Colonic mucosa (tissue), 4 donors: ENCODE measurements around the gene SPG21. TPM values are rescaled to one million over a fixed set of nuclear protein-coding genes. Genes with fewer than 3 reads are reported as not detected.

ENCODE experiments used
- DNase-seq: peaks from one replicate; pipeline ENCODE4 v3.0.0-alpha.2; 2020
- H3K27ac ChIP-seq: fragments of 200-600 bp; one replicate; pipeline ENCODE4 v1.8.0; 2021
- H3K27me3 ChIP-seq: fragments of 200-600 bp; one replicate; pipeline ENCODE4 v1.8.0; 2021
- H3K36me3 ChIP-seq: fragments of 200-600 bp; one replicate; pipeline ENCODE4 v1.8.0; 2021
- H3K4me1 ChIP-seq: fragments of 200-600 bp; one replicate; pipeline ENCODE4 v1.8.0; 2021; ENCODE audit warnings: mild to moderate bottlenecking
- H3K4me3 ChIP-seq: fragments of 200-600 bp; one replicate; pipeline ENCODE4 v1.8.0; 2021
- H3K9ac ChIP-seq, 2 donors: one replicate each; pipeline ENCODE4 v1.7.0; 2013; ENCODE audit warnings: control low read depth in 2 of 2, low read depth in 2 of 2, low read length in 2 of 2
- H3K9me3 ChIP-seq: fragments of 200-600 bp; one replicate; pipeline ENCODE4 v1.8.0; 2021
- intact Hi-C: fragments of 100-400 bp; cut with DNase I; formaldehyde crosslinking; loops from one replicate; pipeline ENCODE4 v1.14.1; 2022
- total RNA-seq, 2 donors: library from RNA; stranded (reverse); fragmentation: NEBNext Ultra II Directional in 1 of 2; extraction: Animal tissue kit (Norgen Biotek cat#: 25700) in 1 of 2; gene quantifications; one replicate each; pipeline ENCODE4 v1.2.1, GENCODE V29; 2021
- TF ChIP-seq, protein P1 (sequence below): fragments of 200-600 bp; IDR thresholded peaks from one replicate; pipeline ENCODE4 v1.8.0; 2022; ENCODE audit warnings: antibody characterized with exemption, mild to moderate bottlenecking
- donor health status: healthy.
- donor health status: DM: no; HTN: no; CAD: no.
- donor health status: DM: no; HTN: no; CAD: no.

SPG21 gene
- total RNA-seq, 2 donors from 2014 or later = 76.3 to 85.8 TPM

- TF ChIP-seq, protein P1, sequence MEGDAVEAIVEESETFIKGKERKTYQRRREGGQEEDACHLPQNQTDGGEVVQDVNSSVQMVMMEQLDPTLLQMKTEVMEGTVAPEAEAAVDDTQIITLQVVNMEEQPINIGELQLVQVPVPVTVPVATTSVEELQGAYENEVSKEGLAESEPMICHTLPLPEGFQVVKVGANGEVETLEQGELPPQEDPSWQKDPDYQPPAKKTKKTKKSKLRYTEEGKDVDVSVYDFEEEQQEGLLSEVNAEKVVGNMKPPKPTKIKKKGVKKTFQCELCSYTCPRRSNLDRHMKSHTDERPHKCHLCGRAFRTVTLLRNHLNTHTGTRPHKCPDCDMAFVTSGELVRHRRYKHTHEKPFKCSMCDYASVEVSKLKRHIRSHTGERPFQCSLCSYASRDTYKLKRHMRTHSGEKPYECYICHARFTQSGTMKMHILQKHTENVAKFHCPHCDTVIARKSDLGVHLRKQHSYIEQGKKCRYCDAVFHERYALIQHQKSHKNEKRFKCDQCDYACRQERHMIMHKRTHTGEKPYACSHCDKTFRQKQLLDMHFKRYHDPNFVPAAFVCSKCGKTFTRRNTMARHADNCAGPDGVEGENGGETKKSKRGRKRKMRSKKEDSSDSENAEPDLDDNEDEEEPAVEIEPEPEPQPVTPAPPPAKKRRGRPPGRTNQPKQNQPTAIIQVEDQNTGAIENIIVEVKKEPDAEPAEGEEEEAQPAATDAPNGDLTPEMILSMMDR = no peak
- Histone ChIP-seq H3K36me3 (no peaks in the 10 kb centered on the region), H3K9ac (peak overlapping the region in 1 of 2 donors; percentile 46), H3K27me3 (no peaks in the 10 kb centered on the region), H3K4me1 (peaks cover 10% of the 10 kb centered on the region), H3K27ac (no peak overlapping the region), H3K9me3 (no peaks in the 10 kb centered on the region), H3K4me3 (no peak overlapping the region)
- intact Hi-C loops = no loop called here
- DNase-seq = no peak
Observed at GRCh38 chr15:64991536-64992135, 1.9 kb upstream of the SPG21 start.

DNA sequence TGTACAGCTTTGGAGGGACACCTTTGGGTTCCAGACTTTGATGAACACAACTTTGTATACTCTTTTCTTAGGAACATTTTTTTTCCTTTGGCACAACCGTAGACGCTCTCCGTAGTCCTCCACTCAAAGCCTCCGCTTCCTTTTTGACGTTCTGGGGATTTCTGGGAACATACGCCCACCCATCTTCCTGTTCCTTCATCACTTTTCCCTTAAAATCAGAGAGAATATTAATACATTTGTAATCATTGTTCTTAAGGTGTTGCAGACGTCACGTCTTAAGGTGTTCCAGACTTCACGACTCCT is 405 bp upstream of the SPG21 start:
- intact Hi-C loops = no loop called here
- TF ChIP-seq, protein P1 = no peak

DNA sequence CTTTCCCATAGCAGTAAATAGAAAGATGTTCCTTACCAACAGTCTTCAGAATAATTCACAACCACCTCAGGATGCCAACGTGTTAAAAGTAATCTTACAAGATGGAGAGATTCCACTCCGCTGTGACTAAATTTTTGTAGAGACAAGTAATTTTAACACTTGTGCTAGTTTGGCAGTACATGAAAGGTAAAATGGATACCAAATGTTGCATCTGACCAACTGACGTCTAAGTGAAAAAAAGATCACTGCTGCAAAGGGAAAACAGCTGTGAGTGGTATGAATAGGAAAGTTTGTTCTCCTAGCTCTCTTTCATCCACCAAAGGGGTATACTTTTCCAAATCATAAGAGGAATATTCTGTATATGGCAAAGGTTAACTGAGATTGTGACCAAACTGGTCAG is 2.6 kb downstream of the SPG21 start:
- peaks cover 17% of the 10 kb centered on the region for H3K4me1 ChIP-seq
- no peak overlapping the region for H3K27ac ChIP-seq
- H3K9me3 ChIP-seq = no peaks in the 10 kb centered on the region
- no peaks in the 10 kb centered on the region for H3K36me3 ChIP-seq
- H3K4me3 ChIP-seq = no peak overlapping the region
- H3K9ac ChIP-seq = no peak overlapping the region
- intact Hi-C loops = no loop called here
- TF ChIP-seq, protein P1 = no peak
- no peaks in the 10 kb centered on the region for H3K27me3 ChIP-seq
- DNase-seq = no peak

More for the DNA sequence above, 405 bp upstream of the SPG21 start:
- DNase-seq = no peak
- Histone ChIP-seq H3K9me3 (no peaks in the 10 kb centered on the region), H3K27me3 (no peaks in the 10 kb centered on the region), H3K4me3 (peak overlapping the region; percentile 94), H3K9ac (peak overlapping the region; percentile 36 to 77), H3K36me3 (no peaks in the 10 kb centered on the region), H3K4me1 (peaks cover 17% of the 10 kb centered on the region), H3K27ac (peak overlapping the region; percentile 89)

GRCh38 chr15:64985366-64986033 is 4.2 kb downstream of the SPG21 start:
- Histone ChIP-seq H3K27ac (peak overlapping the region; percentile 59), H3K27me3 (no peaks in the 10 kb centered on the region), H3K9ac (no peak overlapping the region), H3K9me3 (no peaks in the 10 kb centered on the region), H3K4me3 (no peak overlapping the region), H3K36me3 (no peaks in the 10 kb centered on the region), H3K4me1 (peaks cover 10% of the 10 kb centered on the region)
- peak; percentile 26 for DNase-seq
- intact Hi-C loops = no loop called here
- TF ChIP-seq, protein P1 = no peak

DNA sequence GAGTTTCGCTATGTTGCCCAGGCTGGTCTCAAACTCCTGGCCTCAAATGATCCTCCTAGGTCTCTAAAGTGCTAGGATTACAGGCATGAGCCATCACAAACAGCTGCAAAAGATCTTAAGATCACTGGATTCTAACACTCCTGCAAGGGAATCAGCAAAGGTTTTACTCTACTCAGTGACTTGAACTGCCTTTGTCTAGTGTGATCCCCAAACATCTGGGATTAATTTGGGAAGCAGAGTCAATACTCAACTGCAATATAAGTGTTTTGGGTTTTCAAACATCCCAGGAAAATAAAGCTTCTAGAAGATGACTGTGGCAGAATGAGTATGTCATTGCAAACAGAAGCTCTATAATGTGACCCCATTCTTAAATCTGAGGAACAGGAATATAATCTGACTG is 7.2 kb downstream of the SPG21 start:
- no peak for DNase-seq
- intact Hi-C loops = no loop called here
- Histone ChIP-seq H3K27ac (no peak overlapping the region), H3K4me3 (no peak overlapping the region), H3K36me3 (no peaks in the 10 kb centered on the region), H3K4me1 (peaks cover 6% of the 10 kb centered on the region), H3K27me3 (no peaks in the 10 kb centered on the region), H3K9me3 (no peaks in the 10 kb centered on the region), H3K9ac (no peak overlapping the region)
- TF ChIP-seq, protein P1 = no peak
